GM12801 (cell line): ENCODE measurements around the gene SLC9C1.
A peak's percentile ranks its signal among the peaks of the same experiment; 100 is the strongest.

Source experiments
- TF ChIP-seq, protein P1 (sequence below): IDR thresholded peaks from one replicate; pipeline ENCODE4 v1.5.1; 2011; ENCODE audit warnings: control low read depth; ENCODE audit not compliant: insufficient read length; ENCODE audit errors: extremely low read depth

SLC9C1 gene

GRCh38 chr3:112115806-112116383, 178.1 kb downstream of the SLC9C1 start:
- TF ChIP-seq, protein P1, sequence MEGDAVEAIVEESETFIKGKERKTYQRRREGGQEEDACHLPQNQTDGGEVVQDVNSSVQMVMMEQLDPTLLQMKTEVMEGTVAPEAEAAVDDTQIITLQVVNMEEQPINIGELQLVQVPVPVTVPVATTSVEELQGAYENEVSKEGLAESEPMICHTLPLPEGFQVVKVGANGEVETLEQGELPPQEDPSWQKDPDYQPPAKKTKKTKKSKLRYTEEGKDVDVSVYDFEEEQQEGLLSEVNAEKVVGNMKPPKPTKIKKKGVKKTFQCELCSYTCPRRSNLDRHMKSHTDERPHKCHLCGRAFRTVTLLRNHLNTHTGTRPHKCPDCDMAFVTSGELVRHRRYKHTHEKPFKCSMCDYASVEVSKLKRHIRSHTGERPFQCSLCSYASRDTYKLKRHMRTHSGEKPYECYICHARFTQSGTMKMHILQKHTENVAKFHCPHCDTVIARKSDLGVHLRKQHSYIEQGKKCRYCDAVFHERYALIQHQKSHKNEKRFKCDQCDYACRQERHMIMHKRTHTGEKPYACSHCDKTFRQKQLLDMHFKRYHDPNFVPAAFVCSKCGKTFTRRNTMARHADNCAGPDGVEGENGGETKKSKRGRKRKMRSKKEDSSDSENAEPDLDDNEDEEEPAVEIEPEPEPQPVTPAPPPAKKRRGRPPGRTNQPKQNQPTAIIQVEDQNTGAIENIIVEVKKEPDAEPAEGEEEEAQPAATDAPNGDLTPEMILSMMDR = no peak

DNA sequence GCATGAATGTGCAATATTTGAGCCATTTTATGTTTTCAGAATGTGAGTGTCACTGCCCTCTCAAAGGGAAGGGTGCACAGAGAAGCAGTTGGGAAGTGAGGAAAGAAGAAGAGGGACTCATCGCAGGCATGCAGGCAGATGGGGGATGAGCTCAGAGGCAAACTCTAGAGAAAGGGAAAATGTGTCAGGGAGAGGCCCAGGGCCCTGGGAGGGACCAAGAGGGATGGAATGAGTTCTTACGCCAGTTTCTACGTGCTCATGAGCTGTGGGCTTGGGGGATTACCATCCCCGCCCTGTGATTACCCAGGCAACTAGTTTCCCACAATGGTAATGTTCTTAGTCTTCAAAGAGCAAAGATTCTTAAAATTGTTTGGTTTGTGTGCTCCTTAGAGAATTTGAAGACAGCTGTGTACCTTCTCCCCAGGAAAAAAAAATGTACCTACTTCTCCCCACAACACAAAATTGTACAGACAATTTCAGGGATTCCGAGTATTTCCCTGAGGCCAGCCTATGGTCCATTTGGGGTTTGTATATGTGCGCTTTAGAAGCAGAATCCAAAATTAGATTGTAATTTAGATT, 178.8 kb downstream of the SLC9C1 start:
- TF ChIP-seq, protein P1 = no peak

DNA sequence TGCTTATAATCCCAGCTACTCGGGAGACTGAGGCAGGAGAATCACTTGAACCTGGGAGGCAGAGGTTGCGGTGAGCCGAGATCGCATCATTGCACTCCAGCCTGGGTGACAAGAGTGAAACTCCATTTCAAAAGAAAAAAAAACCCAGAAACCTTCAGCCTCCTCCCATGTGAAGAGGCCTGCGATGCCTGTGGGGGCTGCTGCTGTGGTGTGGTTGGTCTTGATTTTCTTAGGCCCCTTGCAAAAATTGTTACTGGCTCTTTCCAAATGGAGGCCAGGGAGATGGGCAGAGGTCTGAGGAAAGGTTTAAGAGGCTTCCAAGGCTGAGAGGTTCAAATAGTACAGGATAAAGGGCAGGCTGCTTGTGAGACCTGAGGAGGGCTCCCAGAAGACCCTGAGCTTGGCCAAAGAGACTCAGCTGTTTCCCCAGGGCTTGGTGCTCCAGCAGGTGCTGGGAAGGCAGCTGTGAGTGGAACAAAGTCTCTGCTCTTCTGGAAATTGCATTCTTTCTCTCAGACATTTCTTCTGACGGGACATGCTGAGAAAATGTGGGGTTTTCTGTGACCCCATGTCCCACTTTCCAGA, 179.3 kb downstream of the SLC9C1 start:
- TF ChIP-seq, protein P1 = no peak

DNA sequence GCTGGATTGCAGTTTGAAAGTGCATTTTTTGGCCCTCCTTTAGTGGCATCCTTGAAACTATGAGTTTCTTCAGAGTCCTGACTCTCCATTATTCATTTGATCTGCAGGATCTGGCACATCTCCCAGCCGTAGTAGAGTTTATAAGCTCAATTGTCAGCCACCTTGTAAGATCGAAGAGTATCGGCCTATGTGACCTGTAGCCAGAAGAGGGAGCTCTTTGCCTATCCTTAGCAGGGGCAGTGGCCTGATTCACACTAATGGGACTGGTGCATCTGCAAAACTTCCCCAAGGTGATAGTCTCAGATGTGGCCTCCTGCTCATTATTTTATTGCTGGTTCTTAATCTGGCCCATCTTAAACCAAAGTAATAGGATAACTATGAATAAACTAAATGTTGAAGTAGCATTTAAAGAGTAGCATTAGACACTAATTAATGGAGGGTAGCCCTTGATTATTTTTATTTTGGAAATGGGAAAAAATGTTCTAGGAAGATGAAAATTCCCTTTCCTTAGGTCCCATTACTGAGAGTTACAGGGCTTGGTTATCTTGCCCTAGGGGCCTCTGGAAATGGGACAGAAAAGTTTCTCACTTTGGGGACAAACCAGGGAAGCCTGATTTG, 182.1 kb downstream of the SLC9C1 start:
- TF ChIP-seq, protein P1 = peak; percentile 42

- TF ChIP-seq, protein P1 = no peak
Observed at GRCh38 chr3:112109322-112109721, 184.7 kb downstream of the SLC9C1 start.

- TF ChIP-seq, protein P1 = no peak
Observed at GRCh38 chr3:112104774-112105173, 189.2 kb downstream of the SLC9C1 start.

DNA sequence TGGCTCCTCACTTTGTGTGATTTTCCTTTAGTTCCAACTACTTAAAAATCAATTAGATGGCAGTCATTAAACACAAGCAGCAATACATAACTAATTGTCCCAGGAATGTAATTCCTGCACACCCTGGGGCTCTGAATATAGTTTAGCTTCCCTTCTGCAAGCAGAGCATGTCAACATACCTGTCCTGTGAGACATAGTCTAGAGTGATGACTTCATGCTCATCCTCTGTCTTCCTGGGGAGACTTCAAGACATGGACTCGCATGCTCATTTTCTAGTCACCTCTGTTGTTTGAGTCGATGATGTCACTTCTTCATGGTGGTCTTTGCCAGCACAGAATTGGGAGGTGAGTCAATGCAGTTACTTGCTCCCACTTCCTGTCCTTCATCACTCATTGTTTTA, 192.1 kb downstream of the SLC9C1 start:
- TF ChIP-seq, protein P1 = no peak
